OCI-LY7 (cell line): ENCODE measurements around the gene ELF2. TPM values are rescaled to one million over a fixed set of nuclear protein-coding genes. Genes with fewer than 3 reads are reported as not detected.

Source experiments
- BruUV-seq: library from RNA; stranded (reverse); fragments of 400-500 nt; replicated peaks from 2 replicates; lab custom pipeline; 2021; lab: Mats Ljungman, UMichigan
- CTCF ChIA-PET: fragments of 300-600 bp; sonication (Branson Sonifier 250); formaldehyde crosslinking; loops from one replicate; lab custom pipeline; 2022; ENCODE audit warnings: antibody characterized with exemption; ENCODE audit not compliant: unreplicated experiment; lab: Charles Lee
- POLR2A ChIA-PET: fragments of 300-600 bp; sonication (Branson Sonifier 250); formaldehyde crosslinking; loops from one replicate; lab custom pipeline; 2022; ENCODE audit warnings: antibody characterized with exemption; lab: Charles Lee
- DNase-seq: peaks from one replicate; pipeline ENCODE4 v3.0.0-alpha.2; 2015; ENCODE audit warnings: low spot score
- H2AFZ ChIP-seq: fragments of 200-600 bp; sonication (generic), shearing (Covaris generic); 2 replicates; pipeline ENCODE4 v1.6.1; 2014; ENCODE audit warnings: mild to moderate bottlenecking, antibody characterized with exemption, low read length, moderate library complexity
- H3K27ac ChIP-seq: fragments of 200-600 bp; sonication (generic); 2 replicates; pipeline ENCODE4 v1.5.1; 2014; ENCODE audit warnings: mixed run types, low read depth, mild to moderate bottlenecking, moderate library complexity, low read length, inconsistent platforms; ENCODE audit not compliant: poor library complexity, severe bottlenecking
- H3K36me3 ChIP-seq: fragments of 200-600 bp; sonication (generic); 2 replicates; pipeline ENCODE4 v1.6.1; 2014; ENCODE audit warnings: mild to moderate bottlenecking, antibody characterized with exemption, low read length, moderate library complexity, mixed read lengths; ENCODE audit not compliant: insufficient read depth
- H3K4me1 ChIP-seq: fragments of 200-600 bp; sonication (generic); 2 replicates; pipeline ENCODE4 v1.5.1; 2014; ENCODE audit warnings: mild to moderate bottlenecking, low read length; ENCODE audit not compliant: insufficient read depth, poor library complexity, severe bottlenecking
- H3K4me2 ChIP-seq: fragments of 200-600 bp; sonication (generic); 2 replicates; pipeline ENCODE4 v1.6.1; 2014; ENCODE audit warnings: mild to moderate bottlenecking, low read length
- H3K4me3 ChIP-seq: fragments of 200-600 bp; sonication (generic); 2 replicates; pipeline ENCODE4 v1.5.1; 2014; ENCODE audit warnings: mild to moderate bottlenecking, low read depth, low read length; ENCODE audit not compliant: poor library complexity, severe bottlenecking
- H3K79me2 ChIP-seq: fragments of 200-600 bp; sonication (generic); 2 replicates; pipeline ENCODE4 v1.6.1; 2016; ENCODE audit warnings: low read depth, mild to moderate bottlenecking, low read length, moderate library complexity, mixed read lengths; ENCODE audit not compliant: insufficient read depth
- H3K9me2 ChIP-seq: fragments of 200-600 bp; sonication (generic); 2 replicates; pipeline ENCODE4 v1.6.1; 2016; ENCODE audit warnings: mild to moderate bottlenecking, low read length, mixed read lengths; ENCODE audit not compliant: insufficient read depth
- H3K9me3 ChIP-seq: fragments of 200-600 bp; sonication (generic); 2 replicates; pipeline ENCODE4 v1.6.1; 2014; ENCODE audit warnings: mild to moderate bottlenecking, mixed run types, low read length, mixed read lengths
- H4K20me1 ChIP-seq: fragments of 200-600 bp; sonication (generic); 2 replicates; pipeline ENCODE4 v1.6.1; 2014; ENCODE audit warnings: mild to moderate bottlenecking, antibody characterized with exemption, low read length, moderate library complexity, mixed read lengths; ENCODE audit not compliant: insufficient read depth
- EZH2phosphoT487 ChIP-seq: fragments of 200-600 bp; sonication (generic); IDR thresholded peaks from 2 replicates; pipeline ENCODE4 v1.6.1; 2018; ENCODE audit warnings: low read depth, borderline replicate concordance, mild to moderate bottlenecking, mixed run types, antibody characterized with exemption, low read length, moderate library complexity, mixed read lengths
- intact Hi-C: fragments of 100-400 bp; cut with micrococcal nuclease; formaldehyde crosslinking; loops from one replicate; pipeline ENCODE4 v1.10.0; 2022; ENCODE audit not compliant: unreplicated experiment
- total RNA-seq, 2 experiments: library from RNA; depleted of rRNA in 1 of 2; stranded (reverse); fragments of >200 nt in 1 of 2; shearing (Covaris generic) in 1 of 2; gene quantifications; 2 replicates each; pipeline ENCODE4 v1.2.3, GENCODE V29; 2014 to 2022
- TF ChIP-seq, protein P1 (sequence below): fragments of 200-600 bp; sonication (generic); conservative IDR thresholded peaks from 2 replicates; pipeline ENCODE4 v1.5.1; 2014; ENCODE audit warnings: mild to moderate bottlenecking, antibody characterized with exemption, low read length, moderate library complexity, mixed read lengths

Gene ELF2
- total RNA-seq, 2 experiments from 2014 or later: 49.6 to 57.0 TPM

DNA sequence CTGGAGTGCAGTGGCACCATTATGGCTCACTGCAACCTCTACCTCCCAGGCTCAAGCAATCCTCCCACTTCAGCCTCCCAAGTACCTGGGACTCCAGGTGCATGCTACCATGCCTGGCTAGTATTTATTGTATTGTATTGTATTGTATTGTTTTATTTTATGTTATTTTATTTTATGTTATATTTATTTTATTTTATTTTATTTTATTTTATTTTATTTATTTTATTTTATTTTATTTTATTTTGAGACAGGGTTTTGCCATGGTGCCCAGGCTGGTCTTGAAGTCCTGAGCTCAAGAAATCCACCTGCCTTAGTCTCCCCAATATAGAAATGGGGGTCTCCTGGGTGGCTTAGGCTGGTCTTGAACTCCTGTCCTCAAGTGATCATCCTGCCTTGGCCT is 42.6 kb downstream of the ELF2 start:
- H3K4me3 ChIP-seq: no peak overlapping the region
- H3K9me2 ChIP-seq: no peaks in the 10 kb centered on the region
- POLR2A ChIA-PET: interaction anchor here (0.6 kb wide), 1 partner anchor 124 kb away, joined by 4 read pairs; no protein-coding TSS in a partner anchor
- TF ChIP-seq, protein P1, sequence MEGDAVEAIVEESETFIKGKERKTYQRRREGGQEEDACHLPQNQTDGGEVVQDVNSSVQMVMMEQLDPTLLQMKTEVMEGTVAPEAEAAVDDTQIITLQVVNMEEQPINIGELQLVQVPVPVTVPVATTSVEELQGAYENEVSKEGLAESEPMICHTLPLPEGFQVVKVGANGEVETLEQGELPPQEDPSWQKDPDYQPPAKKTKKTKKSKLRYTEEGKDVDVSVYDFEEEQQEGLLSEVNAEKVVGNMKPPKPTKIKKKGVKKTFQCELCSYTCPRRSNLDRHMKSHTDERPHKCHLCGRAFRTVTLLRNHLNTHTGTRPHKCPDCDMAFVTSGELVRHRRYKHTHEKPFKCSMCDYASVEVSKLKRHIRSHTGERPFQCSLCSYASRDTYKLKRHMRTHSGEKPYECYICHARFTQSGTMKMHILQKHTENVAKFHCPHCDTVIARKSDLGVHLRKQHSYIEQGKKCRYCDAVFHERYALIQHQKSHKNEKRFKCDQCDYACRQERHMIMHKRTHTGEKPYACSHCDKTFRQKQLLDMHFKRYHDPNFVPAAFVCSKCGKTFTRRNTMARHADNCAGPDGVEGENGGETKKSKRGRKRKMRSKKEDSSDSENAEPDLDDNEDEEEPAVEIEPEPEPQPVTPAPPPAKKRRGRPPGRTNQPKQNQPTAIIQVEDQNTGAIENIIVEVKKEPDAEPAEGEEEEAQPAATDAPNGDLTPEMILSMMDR: no peak
- TF ChIP-seq EZH2phosphoT487: no peak
- peaks cover 8% of the 10 kb centered on the region for H3K4me1 ChIP-seq
- DNase-seq: no peak
- no peak overlapping the region for H2AFZ ChIP-seq
- H3K36me3 ChIP-seq: peaks cover 10% of the 10 kb centered on the region
- H3K4me2 ChIP-seq: no peak overlapping the region
- peaks cover 6% of the 10 kb centered on the region; the same call in 1 of the 2 replicates for H3K79me2 ChIP-seq
- no peaks in the 10 kb centered on the region for H4K20me1 ChIP-seq
- intact Hi-C loops: no loop called here
- no peaks in the 10 kb centered on the region for H3K9me3 ChIP-seq
- no TSS peak for BruUV-seq
- CTCF ChIA-PET: no interaction called here
- no peak overlapping the region for H3K27ac ChIP-seq

DNA sequence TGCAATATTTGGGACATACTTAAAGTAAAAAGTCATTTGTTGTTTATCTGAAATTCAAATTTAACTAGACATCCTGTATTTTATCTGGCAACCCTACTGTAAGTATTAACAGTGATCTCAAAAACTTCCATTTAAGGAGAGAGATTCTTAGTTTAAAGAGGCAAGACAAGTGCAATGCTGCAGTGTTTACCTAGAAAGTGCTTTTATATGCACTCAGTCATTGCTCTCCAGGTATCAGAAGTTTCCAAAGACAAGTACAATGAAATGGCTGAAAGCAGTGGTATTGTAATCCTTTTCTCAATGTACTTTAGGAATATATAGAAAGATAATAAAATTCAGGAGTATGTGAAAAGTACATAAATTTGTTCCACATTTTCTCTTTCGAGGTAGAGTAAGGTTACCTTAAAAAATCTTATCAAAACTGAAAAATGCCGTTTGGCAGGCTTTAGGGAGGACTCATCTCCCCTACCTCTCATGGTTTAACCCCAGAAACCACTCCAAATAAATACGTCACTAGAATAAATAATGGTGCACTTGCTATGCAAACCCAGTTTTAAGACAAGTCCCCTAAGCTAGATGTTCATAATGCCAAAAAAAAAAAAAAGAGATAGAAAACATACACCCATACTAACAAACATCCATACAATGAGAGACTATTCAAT is 45.7 kb downstream of the ELF2 start:
- CTCF ChIA-PET: no interaction called here

More for the DNA sequence above, 45.7 kb downstream of the ELF2 start:
- BruUV-seq: no TSS peak
- POLR2A ChIA-PET: interaction anchor here (0.6 to 0.7 kb wide), 2 partner anchors 59 to 192 kb away, joined by 4 to 5 read pairs; no protein-coding TSS in a partner anchor
- TF ChIP-seq EZH2phosphoT487: no peak
- TF ChIP-seq, protein P1: no peak
- no peak overlapping the region for H3K27ac ChIP-seq
- H3K4me2 ChIP-seq: no peak overlapping the region
- H3K4me1 ChIP-seq: peaks cover 8% of the 10 kb centered on the region
- H3K4me3 ChIP-seq: no peak overlapping the region
- no peaks in the 10 kb centered on the region for H3K36me3 ChIP-seq
- DNase-seq: no peak
- no peaks in the 10 kb centered on the region for H4K20me1 ChIP-seq
- intact Hi-C loops: no loop called here
- no peak overlapping the region for H2AFZ ChIP-seq
- H3K9me3 ChIP-seq: no peaks in the 10 kb centered on the region
- no peaks in the 10 kb centered on the region for H3K79me2 ChIP-seq
- no peaks in the 10 kb centered on the region for H3K9me2 ChIP-seq
